Ovary (tissue), 9 donors: ENCODE measurements around the gene C1R. TPM values are rescaled to one million over a fixed set of nuclear protein-coding genes. Genes with fewer than 3 reads are reported as not detected.

Experiments used
- DNase-seq, 5 donors: peaks; one replicate each; pipeline ENCODE4 v3.0.0-alpha.2; 2019 to 2020
- H3K27ac ChIP-seq, 2 donors: fragments of 200-600 bp; one replicate each; pipeline versions ENCODE4 v1.5.1 to v1.8.0; 2019 to 2022
- H3K27me3 ChIP-seq: fragments of 200-600 bp; one replicate; pipeline ENCODE4 v1.8.0; 2022
- H3K36me3 ChIP-seq: fragments of 200-600 bp; sonication (generic); one replicate; pipeline ENCODE4 v1.5.1; 2019
- H3K4me1 ChIP-seq: one replicate; pipeline ENCODE4 v1.8.1; 2013; ENCODE audit warnings: mild to moderate bottlenecking, moderate library complexity; ENCODE audit not compliant: insufficient read depth
- H3K4me3 ChIP-seq: fragments of 200-600 bp; sonication (generic); one replicate; pipeline ENCODE4 v1.5.1; 2017
- H3K9me3 ChIP-seq, 2 donors: fragments of 200-600 bp in 1 of 2; sonication (generic) in 1 of 2; one replicate each; pipeline versions ENCODE4 v1.5.1 to v1.8.1; 2013 to 2019; ENCODE audit warnings: mild to moderate bottlenecking in 1 of 2, moderate library complexity in 1 of 2
- EP300 ChIP-seq: sonication (generic); formaldehyde crosslinking; IDR thresholded peaks from one replicate; pipeline ENCODE4 v1.6.1; 2017; ENCODE audit warnings: antibody characterized with exemption
- POLR2A ChIP-seq: fragments of 450-650 bp; IDR thresholded peaks from one replicate; pipeline ENCODE4 v1.6.1; 2017; ENCODE audit warnings: antibody characterized with exemption, mild to moderate bottlenecking, moderate library complexity
- WGBS, 3 donors: extraction: QIAGEN DNeasy Blood & Tissue Kit in 1 of 3; methylation state at CpG; one replicate each; pipeline versions ENCODE4 v1.1.5 to v1.1.7; 2013 to 2017; 5-methylcytosine and 5-hydroxymethylcytosine counted together
- intact Hi-C, 4 donors: fragments of 100-400 bp; cut with DNase I; formaldehyde crosslinking; loops; one replicate each; pipeline versions ENCODE4 v1.11.0 to v1.15.1; 2022 to 2023
- polyA plus RNA-seq, 2 donors: library from polyadenylated mRNA; stranded (reverse); fragments of 200-250 nt in 1 of 2; fragments of 350-450 nt in 1 of 2; fragmentation: Illumina TruSeq in 1 of 2; extraction: RNeasy Lipid Tissue Mini Kit (QIAGEN cat#74804) in 1 of 2; gene quantifications; one replicate each; pipeline ENCODE4 v1.2.3, GENCODE V29; 2013 to 2014
- total RNA-seq, 7 donors: library from RNA; depleted of rRNA in 2 of 7; stranded (reverse); fragments of >200 nt in 2 of 7; fragmentation: NEBNext Ultra II Directional in 3 of 7; extraction: Animal tissue kit (Norgen Biotek cat#: 25700) in 3 of 7; gene quantifications; one replicate each; pipeline versions ENCODE4 v1.1.0 to v1.2.4, GENCODE V29; 2016 to 2023
- TF ChIP-seq, protein P1 (sequence below), 3 donors: fragments of 450-650 bp in 2 of 3; fragments of 200-600 bp in 1 of 3; IDR thresholded peaks; one replicate each; pipeline versions ENCODE4 v1.5.1 to v1.8.0; 2016 to 2022; ENCODE audit warnings: antibody characterized with exemption in 3 of 3, mild to moderate bottlenecking in 1 of 3
- donor health status: DM: no; HTN: no; CAD: no; lungs with moderate emphysema.
- donor health status: DM: no; HTN: no; CAD: no.
- donor health status: Bipolar disorder and iron deficiency.
- donor health status: DM: yes; HTN: yes; CAD: no.
- donor health status: DM: no; HTN: no; CAD: no.
- donor health status: DM: yes; HTN: yes; CAD: no.

C1R gene
- total and polyA plus RNA-seq, 9 donors = 472 to 1,524 (median 796) TPM

GRCh38 chr12:7090222-7090998 is 1.8 kb downstream of the C1R start:
- no peaks in the 10 kb centered on the region for H3K36me3 ChIP-seq
- peak overlapping the region; percentile 64 for H3K4me3 ChIP-seq
- TF ChIP-seq EP300 = no peak
- TF ChIP-seq POLR2A = no peak
- TF ChIP-seq, protein P1, sequence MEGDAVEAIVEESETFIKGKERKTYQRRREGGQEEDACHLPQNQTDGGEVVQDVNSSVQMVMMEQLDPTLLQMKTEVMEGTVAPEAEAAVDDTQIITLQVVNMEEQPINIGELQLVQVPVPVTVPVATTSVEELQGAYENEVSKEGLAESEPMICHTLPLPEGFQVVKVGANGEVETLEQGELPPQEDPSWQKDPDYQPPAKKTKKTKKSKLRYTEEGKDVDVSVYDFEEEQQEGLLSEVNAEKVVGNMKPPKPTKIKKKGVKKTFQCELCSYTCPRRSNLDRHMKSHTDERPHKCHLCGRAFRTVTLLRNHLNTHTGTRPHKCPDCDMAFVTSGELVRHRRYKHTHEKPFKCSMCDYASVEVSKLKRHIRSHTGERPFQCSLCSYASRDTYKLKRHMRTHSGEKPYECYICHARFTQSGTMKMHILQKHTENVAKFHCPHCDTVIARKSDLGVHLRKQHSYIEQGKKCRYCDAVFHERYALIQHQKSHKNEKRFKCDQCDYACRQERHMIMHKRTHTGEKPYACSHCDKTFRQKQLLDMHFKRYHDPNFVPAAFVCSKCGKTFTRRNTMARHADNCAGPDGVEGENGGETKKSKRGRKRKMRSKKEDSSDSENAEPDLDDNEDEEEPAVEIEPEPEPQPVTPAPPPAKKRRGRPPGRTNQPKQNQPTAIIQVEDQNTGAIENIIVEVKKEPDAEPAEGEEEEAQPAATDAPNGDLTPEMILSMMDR (IDR thresholded peaks at IDR 0.05) = no peak
- peak in 3 of 5 donors; percentile 46 to 54 (median 53) for DNase-seq
- H3K27me3 ChIP-seq = no peaks in the 10 kb centered on the region
- 44 to 56% (median 49%) methylated on average over 16 of the region's 16 CpGs for WGBS, 3 donors
- H3K27ac ChIP-seq = peak overlapping the region; percentile 74 to 90
- H3K9me3 ChIP-seq = no peaks in the 10 kb centered on the region
- peaks cover 23% of the 10 kb centered on the region for H3K4me1 ChIP-seq
- intact Hi-C loops = loop anchor here in 1 of 4 donors (2.0 kb wide), 1 partner anchor 30 kb away; the partner anchor contains the start of gene C1S

GRCh38 chr12:7089196-7089871 is 2.9 kb downstream of the C1R start:
- 72 to 76% (median 76%) methylated on average over 9 to 11 of the region's 11 CpGs for WGBS, 3 donors
- no peaks in the 10 kb centered on the region for H3K36me3 ChIP-seq
- DNase-seq = no peak
- H3K4me3 ChIP-seq = no peak overlapping the region
- H3K9me3 ChIP-seq = no peaks in the 10 kb centered on the region
- TF ChIP-seq POLR2A = no peak
- TF ChIP-seq, protein P1 (IDR thresholded peaks at IDR 0.05) = no peak
- no peak for TF ChIP-seq EP300
- peaks cover 21% of the 10 kb centered on the region for H3K4me1 ChIP-seq
- intact Hi-C loops = no loop called here
- peak overlapping the region; percentile 74 to 90 for H3K27ac ChIP-seq
- H3K27me3 ChIP-seq = no peaks in the 10 kb centered on the region

DNA sequence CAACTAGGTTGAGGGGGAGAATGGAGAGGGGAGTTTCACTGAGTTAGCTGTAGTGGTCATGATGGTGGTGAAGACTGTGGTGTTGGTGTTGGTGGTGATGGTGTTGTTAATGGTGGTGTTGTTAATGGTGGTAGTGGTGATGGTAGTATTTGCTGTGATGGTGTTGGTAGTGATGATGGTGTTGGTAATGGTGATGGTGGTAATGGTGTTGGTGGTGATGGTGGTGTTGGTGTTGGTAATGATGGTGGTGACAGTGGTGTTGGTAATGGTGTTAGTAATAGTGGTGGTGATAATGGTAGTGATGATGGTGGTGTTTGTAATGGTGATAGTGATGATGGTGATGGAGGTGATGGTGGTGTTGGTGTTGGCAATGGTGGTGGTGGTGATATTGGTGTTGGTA is 9.1 kb downstream of the C1R start:
- Histone ChIP-seq H3K27ac (no peak overlapping the region), H3K4me1 (peaks cover 6% of the 10 kb centered on the region), H3K36me3 (no peaks in the 10 kb centered on the region), H3K4me3 (no peak overlapping the region), H3K27me3 (no peaks in the 10 kb centered on the region), H3K9me3 (no peaks in the 10 kb centered on the region)
- TF ChIP-seq POLR2A = no peak
- TF ChIP-seq, protein P1 (IDR thresholded peaks at IDR 0.05) = no peak
- TF ChIP-seq EP300 = no peak
- intact Hi-C loops = no loop called here
- DNase-seq = no peak

GRCh38 chr12:7081037-7081436 is 11.2 kb downstream of the C1R start:
- Histone ChIP-seq H3K27ac (no peak overlapping the region), H3K4me1 (peaks cover 7% of the 10 kb centered on the region), H3K4me3 (no peak overlapping the region), H3K36me3 (no peaks in the 10 kb centered on the region), H3K9me3 (no peaks in the 10 kb centered on the region), H3K27me3 (no peaks in the 10 kb centered on the region)
- peak in 3 of 5 donors; percentile 41 to 60 (median 50) for DNase-seq
- intact Hi-C loops = no loop called here
- TF ChIP-seq, protein P1 (IDR thresholded peaks at IDR 0.05) = no peak
- TF ChIP-seq POLR2A (no peak), EP300 (no peak)
- WGBS, 3 donors = 79 to 84% (median 83%) methylated on average over 14 of the region's 14 CpGs
